ENCODE results near the gene ASB18.

The ASB18 gene

DNA sequence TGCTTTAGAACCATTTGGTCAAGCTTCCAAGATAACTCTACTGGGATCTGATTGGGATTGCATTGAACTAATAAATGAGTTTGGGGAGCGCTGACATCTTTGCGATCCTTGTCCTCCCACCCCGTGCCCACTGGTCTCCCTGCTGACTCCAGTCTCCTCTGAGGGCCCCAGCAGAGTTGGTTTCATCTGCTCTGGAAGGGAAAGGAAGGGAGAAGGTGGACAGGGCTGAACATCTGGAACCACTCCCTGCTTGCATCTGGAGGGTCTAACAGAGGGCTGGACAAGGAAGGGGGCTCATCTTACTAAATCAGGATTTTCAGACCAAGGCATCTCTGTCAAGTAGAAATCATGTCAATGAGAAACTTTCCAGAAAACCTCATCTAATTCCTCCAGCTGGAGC lies 108.8 kb downstream of the ASB18 start:
- Histone ChIP-seq H3K27me3 (ENCODE audit: insufficient read depth, low read length) (no peaks in the 10 kb centered on the region), H3K9me2 (ENCODE audit: low read depth, low read length) (no peaks in the 10 kb centered on the region)
- no peak for TF ChIP-seq EZH2 (IDR thresholded peaks at IDR 0.05; ENCODE audit: borderline replicate concordance, low read length)
- TF ChIP-seq, protein P1, sequence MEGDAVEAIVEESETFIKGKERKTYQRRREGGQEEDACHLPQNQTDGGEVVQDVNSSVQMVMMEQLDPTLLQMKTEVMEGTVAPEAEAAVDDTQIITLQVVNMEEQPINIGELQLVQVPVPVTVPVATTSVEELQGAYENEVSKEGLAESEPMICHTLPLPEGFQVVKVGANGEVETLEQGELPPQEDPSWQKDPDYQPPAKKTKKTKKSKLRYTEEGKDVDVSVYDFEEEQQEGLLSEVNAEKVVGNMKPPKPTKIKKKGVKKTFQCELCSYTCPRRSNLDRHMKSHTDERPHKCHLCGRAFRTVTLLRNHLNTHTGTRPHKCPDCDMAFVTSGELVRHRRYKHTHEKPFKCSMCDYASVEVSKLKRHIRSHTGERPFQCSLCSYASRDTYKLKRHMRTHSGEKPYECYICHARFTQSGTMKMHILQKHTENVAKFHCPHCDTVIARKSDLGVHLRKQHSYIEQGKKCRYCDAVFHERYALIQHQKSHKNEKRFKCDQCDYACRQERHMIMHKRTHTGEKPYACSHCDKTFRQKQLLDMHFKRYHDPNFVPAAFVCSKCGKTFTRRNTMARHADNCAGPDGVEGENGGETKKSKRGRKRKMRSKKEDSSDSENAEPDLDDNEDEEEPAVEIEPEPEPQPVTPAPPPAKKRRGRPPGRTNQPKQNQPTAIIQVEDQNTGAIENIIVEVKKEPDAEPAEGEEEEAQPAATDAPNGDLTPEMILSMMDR (IDR thresholded peaks at IDR 0.05; ENCODE audit: low read length), result no peak

DNA sequence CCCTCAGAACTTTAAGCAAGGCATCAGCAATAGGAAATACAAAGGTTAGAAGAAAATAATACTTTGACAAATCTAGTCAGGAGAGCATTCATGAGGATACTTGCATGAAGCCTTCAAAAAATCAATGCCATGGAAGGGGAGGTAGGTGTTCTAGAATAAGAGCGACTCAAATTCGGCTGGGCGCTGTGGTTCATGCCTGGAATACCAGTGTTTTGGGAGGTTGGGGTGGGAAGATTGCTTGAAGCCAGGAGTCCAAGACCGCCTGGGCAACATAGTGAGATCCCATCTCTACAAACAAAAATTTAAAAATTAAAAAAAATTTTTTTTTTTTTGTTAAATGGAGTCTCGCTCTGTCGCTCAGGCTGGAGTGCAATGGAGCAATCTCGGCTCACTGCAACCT lies 117.8 kb downstream of the ASB18 start:
- H3K4me2 ChIP-seq (ENCODE audit: low read length), result no peak overlapping the region
- no peaks in the 10 kb centered on the region for H3K4me1 ChIP-seq (ENCODE audit: insufficient read depth, low read length, severe bottlenecking)

More for the DNA sequence above, 108.8 kb downstream of the ASB18 start:
- H3K36me3 ChIP-seq (ENCODE audit: insufficient read depth, low read length), result no peaks in the 10 kb centered on the region
- no peaks in the 10 kb centered on the region for H3K4me1 ChIP-seq (ENCODE audit: insufficient read depth, low read length, severe bottlenecking)
- H4K20me1 ChIP-seq (ENCODE audit: insufficient read depth, low read length), result no peaks in the 10 kb centered on the region
- no peak overlapping the region for H2AFZ ChIP-seq (ENCODE audit: low read length)
- H3K27ac ChIP-seq (ENCODE audit: low read depth, low read length, poor library complexity, severe bottlenecking), result no peak overlapping the region
- no peaks in the 10 kb centered on the region for H3F3A ChIP-seq (ENCODE audit: insufficient read depth, low read length)
- H3K4me2 ChIP-seq (ENCODE audit: low read length), result no peak overlapping the region
- no peak overlapping the region for H3K9ac ChIP-seq (ENCODE audit: low read length)
- no peaks in the 10 kb centered on the region for H3K79me2 ChIP-seq (ENCODE audit: insufficient read depth, low read length)
- H3K4me3 ChIP-seq (ENCODE audit: low read depth, low read length, poor library complexity, severe bottlenecking), result no peak overlapping the region
- H3K9me3 ChIP-seq (ENCODE audit: low read length), result no peaks in the 10 kb centered on the region

DNA sequence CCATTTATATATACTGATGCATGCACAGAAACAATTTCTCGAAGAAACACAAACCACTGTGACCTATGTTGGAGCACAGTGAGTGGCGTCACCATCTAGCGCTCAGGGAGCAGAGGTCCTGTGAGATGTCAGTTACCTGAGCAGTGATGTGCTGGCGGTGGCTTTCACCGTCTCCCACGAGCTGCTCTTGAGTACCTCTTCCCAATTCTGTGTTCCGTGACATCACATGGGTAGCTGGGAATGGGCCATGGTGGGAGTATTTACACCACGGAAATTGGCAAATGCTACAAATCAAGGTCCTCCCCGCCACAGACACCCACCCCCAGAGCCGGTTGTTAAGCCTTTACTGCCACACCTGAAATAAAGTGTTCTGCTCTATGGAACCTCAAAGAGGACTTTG lies 120.4 kb downstream of the ASB18 start:
- H3K9me3 ChIP-seq (ENCODE audit: low read length), result no peaks in the 10 kb centered on the region
- H3K79me2 ChIP-seq (ENCODE audit: insufficient read depth, low read length), result no peaks in the 10 kb centered on the region
- H3F3A ChIP-seq (ENCODE audit: insufficient read depth, low read length), result no peaks in the 10 kb centered on the region
- H3K27me3 ChIP-seq (ENCODE audit: insufficient read depth, low read length), result no peaks in the 10 kb centered on the region; the same call in 1 of the 2 replicates
- no peak overlapping the region for H2AFZ ChIP-seq (ENCODE audit: low read length)
- no peaks in the 10 kb centered on the region for H3K9me2 ChIP-seq (ENCODE audit: low read depth, low read length)
- H3K4me3 ChIP-seq (ENCODE audit: low read depth, low read length, poor library complexity, severe bottlenecking), result no peak overlapping the region
- TF ChIP-seq EZH2 (IDR thresholded peaks at IDR 0.05; ENCODE audit: borderline replicate concordance, low read length), result no peak
- TF ChIP-seq, protein P1 (IDR thresholded peaks at IDR 0.05; ENCODE audit: low read length), result no peak
- no peaks in the 10 kb centered on the region for H3K36me3 ChIP-seq (ENCODE audit: insufficient read depth, low read length)
- H3K27ac ChIP-seq (ENCODE audit: low read depth, low read length, poor library complexity, severe bottlenecking), result no peak overlapping the region
- H3K4me2 ChIP-seq (ENCODE audit: low read length), result no peak overlapping the region
- no peaks in the 10 kb centered on the region for H3K4me1 ChIP-seq (ENCODE audit: insufficient read depth, low read length, severe bottlenecking)
- no peak overlapping the region for H3K9ac ChIP-seq (ENCODE audit: low read length)
- no peaks in the 10 kb centered on the region for H4K20me1 ChIP-seq (ENCODE audit: insufficient read depth, low read length)

More for the DNA sequence above, 117.8 kb downstream of the ASB18 start:
- H3K9me2 ChIP-seq (ENCODE audit: low read depth, low read length), result no peaks in the 10 kb centered on the region
- no peaks in the 10 kb centered on the region for H4K20me1 ChIP-seq (ENCODE audit: insufficient read depth, low read length)
- no peaks in the 10 kb centered on the region for H3F3A ChIP-seq (ENCODE audit: insufficient read depth, low read length)
- H3K36me3 ChIP-seq (ENCODE audit: insufficient read depth, low read length), result no peaks in the 10 kb centered on the region
- no peak overlapping the region for H3K27ac ChIP-seq (ENCODE audit: low read depth, low read length, poor library complexity, severe bottlenecking)
- H2AFZ ChIP-seq (ENCODE audit: low read length), result no peak overlapping the region
- no peaks in the 10 kb centered on the region for H3K79me2 ChIP-seq (ENCODE audit: insufficient read depth, low read length)
- H3K9ac ChIP-seq (ENCODE audit: low read length), result no peak overlapping the region
- H3K27me3 ChIP-seq (ENCODE audit: insufficient read depth, low read length), result no peaks in the 10 kb centered on the region; the same call in 1 of the 2 replicates
- H3K4me3 ChIP-seq (ENCODE audit: low read depth, low read length, poor library complexity, severe bottlenecking), result no peak overlapping the region
- no peaks in the 10 kb centered on the region for H3K9me3 ChIP-seq (ENCODE audit: low read length)
- TF ChIP-seq EZH2 (IDR thresholded peaks at IDR 0.05; ENCODE audit: borderline replicate concordance, low read length), result no peak
- TF ChIP-seq, protein P1 (IDR thresholded peaks at IDR 0.05; ENCODE audit: low read length), result no peak

Data from OCI-LY1 (cell line).